Peyer's patch (tissue), 4 donors: Measurements from ENCODE around the gene HOXB5. TPM values are rescaled to one million over a fixed set of nuclear protein-coding genes. Genes with fewer than 3 reads are reported as not detected.

ENCODE experiments used
- DNase-seq, 3 donors: peaks; one replicate each; pipeline ENCODE4 v3.0.0-alpha.2; 2017 to 2019
- H3K27ac ChIP-seq, 4 donors: fragments of 200-600 bp; sonication (generic); one replicate each; pipeline ENCODE4 v1.5.1; 2016 to 2019
- H3K27me3 ChIP-seq, 2 donors: fragments of 200-600 bp; sonication (generic); one replicate each; pipeline ENCODE4 v1.5.1; 2019
- H3K36me3 ChIP-seq, 3 donors: fragments of 200-600 bp; sonication (generic); one replicate each; pipeline ENCODE4 v1.5.1; 2016 to 2019
- H3K4me1 ChIP-seq, 4 donors: fragments of 200-600 bp; sonication (generic); one replicate each; pipeline ENCODE4 v1.5.1; 2016 to 2019
- H3K4me3 ChIP-seq, 4 donors: fragments of 200-600 bp; sonication (generic); 1 replicate in 3 of 4; 2 replicates in 1 of 4; pipeline ENCODE4 v1.5.1; 2016 to 2019; ENCODE audit warnings: mild to moderate bottlenecking in 1 of 4
- H3K9me3 ChIP-seq, 4 donors: fragments of 200-600 bp; sonication (generic); one replicate each; pipeline ENCODE4 v1.5.1; 2016 to 2019; ENCODE audit warnings: mild to moderate bottlenecking in 1 of 4
- POLR2A ChIP-seq, 2 donors: fragments of 450-650 bp; IDR thresholded peaks; one replicate each; pipeline ENCODE4 v1.5.1; 2017; ENCODE audit warnings: antibody characterized with exemption in 2 of 2, mild to moderate bottlenecking in 2 of 2, moderate library complexity in 2 of 2
- total RNA-seq, 4 donors: library from RNA; depleted of rRNA; stranded (reverse); fragments of >200 nt; gene quantifications; one replicate each; pipeline ENCODE4 v1.1.0, GENCODE V29; 2016
- TF ChIP-seq, protein P1 (sequence below), 6 experiments: fragments of 450-650 bp in 4 of 6; fragments of 200-600 bp in 2 of 6; sonication (generic) in 1 of 6; IDR thresholded peaks; one replicate each; pipeline ENCODE4 v1.5.1; 2017 to 2019; ENCODE audit warnings: antibody characterized with exemption in 6 of 6, mild to moderate bottlenecking in 3 of 6, moderate library complexity in 1 of 6

HOXB5 gene
- total RNA-seq, 4 donors from 2014 or later = 7.7 to 22.5 (median 15.0) TPM

DNA sequence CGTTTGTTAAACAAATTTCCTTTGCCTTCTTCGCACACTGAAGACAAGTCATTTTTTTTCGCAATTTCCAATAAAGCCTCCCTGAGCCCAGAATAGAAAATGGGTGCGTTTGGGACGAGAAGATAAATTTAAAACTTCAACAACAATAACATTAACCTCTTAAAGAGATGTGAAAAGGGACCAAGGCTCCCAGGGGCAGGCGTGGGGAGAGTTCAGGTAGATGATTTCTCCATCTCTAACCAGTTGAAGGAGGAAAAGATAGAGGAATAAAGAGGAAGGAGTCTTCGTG lies 14.2 kb downstream of the HOXB5 start:
- Histone ChIP-seq H3K36me3 (peaks cover 0 to 4% (median 0%) of the 10 kb centered on the region in 3 donors), H3K27ac (peak overlapping the region; percentile 77 to 92 (median 82)), H3K4me1 (peaks cover 0 to 64% (median 5%) of the 10 kb centered on the region in 4 donors), H3K27me3 (no peaks in the 10 kb centered on the region), H3K9me3 (no peaks in the 10 kb centered on the region), H3K4me3 (peak overlapping the region in 2 of 4 donors; percentile 61 to 82)
- DNase-seq = no peak
- TF ChIP-seq, protein P1, sequence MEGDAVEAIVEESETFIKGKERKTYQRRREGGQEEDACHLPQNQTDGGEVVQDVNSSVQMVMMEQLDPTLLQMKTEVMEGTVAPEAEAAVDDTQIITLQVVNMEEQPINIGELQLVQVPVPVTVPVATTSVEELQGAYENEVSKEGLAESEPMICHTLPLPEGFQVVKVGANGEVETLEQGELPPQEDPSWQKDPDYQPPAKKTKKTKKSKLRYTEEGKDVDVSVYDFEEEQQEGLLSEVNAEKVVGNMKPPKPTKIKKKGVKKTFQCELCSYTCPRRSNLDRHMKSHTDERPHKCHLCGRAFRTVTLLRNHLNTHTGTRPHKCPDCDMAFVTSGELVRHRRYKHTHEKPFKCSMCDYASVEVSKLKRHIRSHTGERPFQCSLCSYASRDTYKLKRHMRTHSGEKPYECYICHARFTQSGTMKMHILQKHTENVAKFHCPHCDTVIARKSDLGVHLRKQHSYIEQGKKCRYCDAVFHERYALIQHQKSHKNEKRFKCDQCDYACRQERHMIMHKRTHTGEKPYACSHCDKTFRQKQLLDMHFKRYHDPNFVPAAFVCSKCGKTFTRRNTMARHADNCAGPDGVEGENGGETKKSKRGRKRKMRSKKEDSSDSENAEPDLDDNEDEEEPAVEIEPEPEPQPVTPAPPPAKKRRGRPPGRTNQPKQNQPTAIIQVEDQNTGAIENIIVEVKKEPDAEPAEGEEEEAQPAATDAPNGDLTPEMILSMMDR (IDR thresholded peaks at IDR 0.05) = no peak
- no peak for TF ChIP-seq POLR2A (IDR thresholded peaks at IDR 0.05)

DNA sequence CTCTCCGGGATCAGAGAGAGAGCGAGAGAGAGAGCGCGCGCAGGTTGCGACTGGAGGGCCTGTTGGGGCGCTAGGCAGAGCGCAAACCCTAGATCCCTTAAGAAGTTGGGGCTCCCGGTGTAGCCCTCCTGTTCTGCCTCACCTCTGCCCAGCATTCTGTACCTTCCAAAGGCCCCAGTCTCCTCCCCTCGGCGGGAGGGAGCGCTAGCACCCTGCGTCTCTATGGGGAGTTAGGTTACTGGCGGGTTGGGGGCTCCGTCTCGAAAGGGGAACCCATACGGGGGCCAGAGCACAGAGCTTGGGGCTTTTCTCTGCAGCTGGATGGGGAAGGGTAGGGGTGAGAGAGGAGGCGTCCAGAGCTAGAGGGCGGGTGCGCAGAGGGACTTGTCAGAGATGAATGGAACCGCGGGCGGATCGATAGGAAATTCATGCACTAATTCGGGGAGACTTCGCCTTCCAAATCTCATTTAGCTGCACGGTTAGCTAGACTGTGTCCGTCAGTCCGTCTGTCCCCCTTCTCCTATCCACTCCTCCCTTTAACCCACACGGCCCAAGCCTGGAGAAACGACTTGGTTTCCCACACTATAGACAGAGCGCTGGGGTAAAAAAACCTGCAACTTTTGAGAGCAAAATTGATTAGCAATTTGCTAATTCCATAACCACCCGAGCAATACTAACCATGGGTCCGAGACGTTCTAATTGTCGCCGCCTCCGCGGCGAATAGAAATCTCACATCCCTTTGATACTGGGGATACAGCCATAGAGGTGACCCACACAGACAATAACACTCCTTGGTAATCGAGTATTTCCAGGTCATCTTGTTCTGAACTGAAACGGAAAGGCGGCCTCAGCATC lies 14.7 kb downstream of the HOXB5 start:
- peaks cover 0 to 58% (median 5%) of the 10 kb centered on the region in 4 donors for H3K4me1 ChIP-seq
- peak in 1 of 3 donors; percentile 55 for DNase-seq
- peak overlapping the region; percentile 77 to 92 (median 82) for H3K27ac ChIP-seq
- no peaks in the 10 kb centered on the region for H3K27me3 ChIP-seq
- no peaks in the 10 kb centered on the region for H3K9me3 ChIP-seq
- peak overlapping the region; percentile 60 to 82 (median 65) for H3K4me3 ChIP-seq
- TF ChIP-seq POLR2A (IDR thresholded peaks at IDR 0.05) = no peak
- TF ChIP-seq, protein P1 (IDR thresholded peaks at IDR 0.05) = no peak
- H3K36me3 ChIP-seq = peaks cover 0 to 4% (median 0%) of the 10 kb centered on the region in 3 donors

DNA sequence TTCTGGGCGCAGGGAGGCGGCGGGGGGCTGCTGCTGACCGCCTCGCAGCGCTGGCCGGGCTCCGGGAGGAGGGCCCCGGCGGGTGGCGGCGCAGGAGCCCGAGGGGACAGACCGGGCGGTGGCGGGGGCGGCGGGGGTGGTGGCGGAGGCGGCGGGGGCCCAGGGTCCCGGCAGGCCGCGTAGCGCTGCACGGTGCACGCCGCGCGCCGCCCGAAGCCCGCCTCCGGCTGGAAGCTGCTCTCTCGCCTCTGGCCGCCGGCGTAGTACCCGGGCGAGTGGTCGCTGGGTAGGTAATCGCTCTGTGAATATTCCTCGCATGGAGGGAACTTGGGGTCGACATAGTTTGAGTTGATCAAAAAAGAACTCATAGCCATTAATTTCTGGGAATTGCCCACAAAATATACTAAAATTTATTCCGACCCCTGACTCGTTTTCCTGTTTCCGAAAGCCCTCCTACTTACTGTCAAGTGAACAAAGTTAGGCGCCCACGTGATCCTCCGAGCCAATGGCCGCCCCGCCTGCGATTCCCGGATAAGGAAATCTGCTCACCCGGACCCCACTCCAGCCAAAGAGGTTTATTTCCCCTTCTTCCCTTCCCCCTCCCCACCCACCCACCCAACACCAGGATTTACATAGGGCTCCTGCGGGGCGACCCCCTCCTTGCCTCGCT lies 15.5 kb downstream of the HOXB5 start, which contains the start of gene HOXB4:
Gene HOXB4, minus strand, starts transcription at position 405 of the 670 bp plus-strand sequence. Its CDS starts 31 bp downstream, at position 374.
- TF ChIP-seq, protein P1 (IDR thresholded peaks at IDR 0.05) = no peak
- TF ChIP-seq POLR2A (IDR thresholded peaks at IDR 0.05) = no peak
- H3K27ac ChIP-seq = peak within 1 kb of the TSS; percentile 77 to 92 (median 82)
- peak; percentile 81 to 94 (median 90) for DNase-seq
- H3K9me3 ChIP-seq = no peaks in the 10 kb centered on the region
- no peaks in the 10 kb centered on the region for H3K27me3 ChIP-seq
- H3K36me3 ChIP-seq = peaks cover 0 to 4% (median 0%) of the 10 kb centered on the region in 3 donors
- peaks cover 0 to 51% (median 5%) of the 10 kb centered on the region in 4 donors for H3K4me1 ChIP-seq
- H3K4me3 ChIP-seq = peak within 1 kb of the TSS; percentile 60 to 82 (median 65)

DNA sequence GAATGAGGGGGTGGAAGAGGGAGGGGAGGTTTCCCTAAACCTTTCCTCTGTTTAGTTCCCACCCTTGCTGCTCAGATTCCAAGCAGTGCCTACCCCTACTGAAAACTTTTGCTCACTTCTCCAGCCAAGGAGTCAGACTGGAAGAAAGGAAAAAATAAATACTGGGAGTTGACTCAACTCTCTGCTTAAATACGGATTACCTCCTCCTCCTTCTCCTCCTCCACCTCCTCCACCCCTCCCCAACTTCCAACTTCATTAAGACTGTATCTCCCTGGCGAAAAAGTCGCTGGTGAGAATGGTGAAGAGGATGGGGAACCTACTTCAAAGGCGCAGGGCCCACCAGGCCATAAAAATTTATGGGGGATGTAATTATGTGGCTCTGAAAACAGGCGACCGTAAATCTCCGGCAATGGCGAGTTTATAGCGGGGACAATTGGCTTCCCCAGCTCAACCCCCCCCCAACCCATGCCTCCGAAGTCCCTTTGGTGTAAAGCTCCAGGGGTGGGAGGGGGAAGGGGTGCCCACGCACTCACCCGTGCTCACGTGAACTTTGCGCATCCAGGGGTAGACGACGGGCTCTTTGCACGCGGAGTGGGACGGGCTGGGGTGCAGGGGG lies 16.1 kb downstream of the HOXB5 start:
- H3K27me3 ChIP-seq = no peaks in the 10 kb centered on the region
- TF ChIP-seq, protein P1 (IDR thresholded peaks at IDR 0.05) = no peak
- no peak for TF ChIP-seq POLR2A (IDR thresholded peaks at IDR 0.05)
- peak overlapping the region; percentile 60 to 82 (median 65) for H3K4me3 ChIP-seq
- H3K9me3 ChIP-seq = no peaks in the 10 kb centered on the region
- H3K27ac ChIP-seq = peak overlapping the region; percentile 77 to 92 (median 82)
- peaks cover 0 to 4% (median 0%) of the 10 kb centered on the region in 3 donors for H3K36me3 ChIP-seq
- peak in 2 of 3 donors; percentile 57 for DNase-seq
- H3K4me1 ChIP-seq = peaks cover 0 to 46% (median 5%) of the 10 kb centered on the region in 4 donors
